Measurements from ENCODE around the gene UBE2E2.

UBE2E2 gene

DNA sequence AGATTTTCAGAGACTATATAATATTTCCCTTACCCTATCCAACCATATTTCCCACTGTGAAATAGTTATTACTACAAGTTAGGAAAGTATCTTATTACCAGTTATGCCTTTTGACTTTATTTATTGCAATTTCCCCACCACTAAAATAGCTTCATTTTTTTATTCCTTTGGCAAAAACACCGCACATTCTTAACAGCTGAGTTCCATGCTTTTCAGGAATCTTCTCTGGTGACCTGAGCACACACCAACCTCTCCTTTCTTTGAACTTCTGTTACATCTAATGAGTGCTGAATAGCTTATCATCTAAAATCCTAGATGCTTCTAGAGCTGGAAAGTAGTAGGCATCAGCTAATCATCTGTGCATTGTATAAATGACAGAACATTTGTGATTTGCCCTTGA is 99.1 kb downstream of the UBE2E2 start:
- TF ChIP-seq GATA3 (IDR thresholded peaks at IDR 0.05; ENCODE audit: low read depth, low read length) (no peak), GATA2 (IDR thresholded peaks at IDR 0.05; ENCODE audit: low read depth, low read length) (no peak)

DNA sequence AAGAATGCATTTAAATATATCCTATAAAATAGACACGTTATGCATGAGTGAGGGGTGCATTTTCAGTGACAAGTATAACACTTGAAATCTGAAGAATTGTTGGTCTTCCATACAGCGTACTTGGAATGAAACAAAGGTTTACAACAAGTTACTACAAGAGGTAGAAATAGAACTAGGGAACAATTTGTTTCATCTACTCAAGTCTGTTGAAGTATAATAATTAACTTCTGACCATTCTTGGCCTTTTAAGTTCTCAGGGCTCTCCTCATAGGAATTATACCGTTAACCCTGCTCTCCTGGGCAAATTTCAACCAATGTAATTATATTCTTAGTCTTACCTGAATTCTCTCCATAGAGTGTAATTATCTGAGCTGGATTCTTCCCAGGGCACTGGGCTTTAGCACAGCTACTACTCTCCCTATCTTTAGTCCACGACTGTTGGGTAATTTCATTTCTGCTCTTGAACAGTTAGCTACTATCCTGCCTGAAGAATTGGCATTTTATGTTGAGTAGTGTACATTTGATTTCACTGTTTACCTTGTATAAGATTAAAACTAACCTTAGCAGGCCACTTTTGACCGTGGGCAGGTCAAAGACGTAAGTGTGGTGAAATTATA is 100.6 kb downstream of the UBE2E2 start:
- TF ChIP-seq GATA3 (IDR thresholded peaks at IDR 0.05; ENCODE audit: low read depth, low read length) = no peak
- TF ChIP-seq GATA2 (IDR thresholded peaks at IDR 0.05; ENCODE audit: low read depth, low read length) = no peak

DNA sequence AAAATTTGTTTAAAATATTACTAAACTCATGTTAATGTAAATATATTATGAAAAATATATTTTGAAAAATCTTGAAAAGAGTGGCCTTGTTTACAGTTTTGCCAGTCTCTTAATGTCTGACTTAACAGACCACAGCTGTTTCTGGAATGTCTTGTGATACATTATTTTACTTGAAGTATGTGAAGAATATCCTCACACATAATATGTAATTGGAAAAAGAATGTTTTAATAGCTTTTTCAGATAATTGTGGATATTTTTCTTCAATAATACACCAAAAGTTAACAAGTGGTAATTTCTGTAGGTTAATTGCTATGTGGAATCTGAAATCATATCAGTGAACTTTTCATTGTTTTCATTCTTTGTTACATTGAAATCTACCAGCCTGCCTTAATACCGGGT is 101.3 kb downstream of the UBE2E2 start:
- TF ChIP-seq GATA2 (IDR thresholded peaks at IDR 0.05; ENCODE audit: low read depth, low read length) (no peak), GATA3 (IDR thresholded peaks at IDR 0.05; ENCODE audit: low read depth, low read length) (no peak)

DNA sequence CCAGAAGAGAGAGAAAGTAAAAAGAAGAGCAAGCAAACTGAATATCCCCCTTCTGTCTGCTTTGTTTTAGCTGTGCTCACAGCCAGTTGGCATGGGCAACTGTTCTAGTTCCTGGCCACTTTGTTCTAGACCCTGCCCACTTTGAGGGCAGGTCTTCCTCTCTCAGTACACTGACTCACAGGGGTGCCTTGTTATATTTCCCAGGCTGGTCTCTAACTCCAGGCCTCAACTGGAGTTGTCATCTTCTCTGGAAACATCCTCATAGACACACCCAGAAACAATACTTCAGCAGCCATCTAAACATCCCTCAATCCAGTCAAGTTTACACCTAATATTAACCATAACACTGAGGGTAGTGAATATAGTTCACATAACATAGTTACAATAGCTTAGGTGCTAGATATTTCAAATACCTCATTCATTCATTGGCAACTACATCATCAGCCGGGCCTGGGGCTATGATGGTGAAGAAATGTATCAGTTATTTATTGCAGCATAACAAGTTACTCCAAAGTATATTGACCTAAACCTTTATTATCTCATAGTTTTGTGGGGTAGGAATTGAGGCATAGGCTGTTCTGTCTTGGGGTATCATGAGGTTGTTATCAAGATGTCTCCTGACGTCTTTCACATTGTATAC is 106.0 kb downstream of the UBE2E2 start:
- TF ChIP-seq GATA2 (IDR thresholded peaks at IDR 0.05; ENCODE audit: low read depth, low read length) (no peak), GATA3 (IDR thresholded peaks at IDR 0.05; ENCODE audit: low read depth, low read length) (no peak)

DNA sequence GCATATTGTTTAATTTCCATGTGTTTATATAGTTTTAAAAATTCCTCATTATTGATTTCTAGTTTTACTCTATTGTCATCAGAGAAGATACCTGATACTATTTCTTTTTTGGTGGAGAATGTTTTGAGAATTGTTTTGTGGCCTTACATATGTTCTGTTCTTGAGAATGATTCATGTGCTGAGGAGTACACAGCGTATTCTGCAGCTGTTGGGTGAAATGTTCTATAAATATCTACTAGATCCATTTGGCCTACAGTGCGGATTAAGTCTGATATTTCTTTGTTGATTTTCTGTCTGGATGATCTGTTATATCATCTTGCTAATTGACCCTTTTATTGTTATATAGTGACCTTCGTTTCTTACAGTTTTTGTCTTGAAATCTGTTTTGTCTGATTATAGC is 109.7 kb downstream of the UBE2E2 start:
- no peak for TF ChIP-seq GATA2 (IDR thresholded peaks at IDR 0.05; ENCODE audit: low read depth, low read length)
- no peak for TF ChIP-seq GATA3 (IDR thresholded peaks at IDR 0.05; ENCODE audit: low read depth, low read length)

DNA sequence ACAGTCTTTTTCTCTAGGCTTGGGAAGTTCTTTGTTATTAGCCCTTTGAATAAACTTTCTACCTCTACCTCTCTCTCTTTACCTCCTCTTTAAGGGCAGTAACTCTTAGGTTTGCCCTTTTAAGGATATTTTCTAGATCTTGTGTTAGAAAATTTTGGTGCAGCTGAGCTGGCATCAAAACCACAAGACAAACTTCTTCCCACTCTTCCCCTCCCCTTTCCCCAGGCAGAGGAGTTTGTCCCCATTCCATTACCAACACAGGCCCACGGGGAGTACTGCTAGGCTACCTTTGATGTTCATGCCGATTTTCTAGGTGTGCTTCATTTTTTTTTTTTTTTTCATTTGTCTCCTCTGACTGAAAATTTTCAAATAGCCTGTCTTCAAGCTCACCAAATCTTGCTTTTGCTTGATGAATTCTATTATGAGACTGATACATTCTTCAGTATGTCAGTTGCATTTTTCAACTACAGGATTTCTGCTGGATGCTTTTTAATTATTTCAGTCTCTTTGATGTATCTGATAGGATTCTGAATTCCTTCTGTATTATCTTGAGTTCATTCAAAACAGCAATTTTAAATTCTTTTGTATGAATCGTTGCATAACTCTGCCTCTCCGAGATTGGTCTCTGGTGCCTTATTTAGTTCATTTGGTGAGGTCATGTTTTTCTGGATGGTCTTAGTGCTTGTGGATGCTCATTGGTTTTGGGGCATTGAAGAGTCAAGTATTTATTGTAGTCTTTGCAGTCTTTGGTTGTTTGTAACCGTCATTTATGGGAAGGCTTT is 112.0 kb downstream of the UBE2E2 start:
- TF ChIP-seq GATA2 (IDR thresholded peaks at IDR 0.05; ENCODE audit: low read depth, low read length) (no peak), GATA3 (IDR thresholded peaks at IDR 0.05; ENCODE audit: low read depth, low read length) (no peak)

DNA sequence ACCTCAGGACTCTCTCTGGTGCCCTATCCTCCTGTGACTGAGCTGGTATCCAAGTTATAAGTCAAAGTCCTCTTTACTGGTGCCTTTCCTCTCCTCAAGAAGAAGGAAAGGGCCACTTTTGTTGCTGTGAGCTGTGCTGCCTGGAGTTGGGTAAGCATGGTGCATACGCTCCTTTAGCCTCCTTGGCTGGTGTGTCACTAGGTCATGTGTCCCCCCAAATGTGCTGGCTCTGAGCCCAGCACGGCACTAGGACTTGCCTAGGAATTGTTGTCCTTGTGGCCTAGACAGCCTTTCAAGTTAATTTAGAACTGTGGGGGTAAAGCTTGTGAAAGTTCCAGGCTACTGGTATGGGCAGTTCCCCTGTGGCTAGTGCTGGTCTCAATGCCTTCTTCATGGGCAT is 113.8 kb downstream of the UBE2E2 start:
- TF ChIP-seq GATA3 (IDR thresholded peaks at IDR 0.05; ENCODE audit: low read depth, low read length) (no peak), GATA2 (IDR thresholded peaks at IDR 0.05; ENCODE audit: low read depth, low read length) (no peak)

DNA sequence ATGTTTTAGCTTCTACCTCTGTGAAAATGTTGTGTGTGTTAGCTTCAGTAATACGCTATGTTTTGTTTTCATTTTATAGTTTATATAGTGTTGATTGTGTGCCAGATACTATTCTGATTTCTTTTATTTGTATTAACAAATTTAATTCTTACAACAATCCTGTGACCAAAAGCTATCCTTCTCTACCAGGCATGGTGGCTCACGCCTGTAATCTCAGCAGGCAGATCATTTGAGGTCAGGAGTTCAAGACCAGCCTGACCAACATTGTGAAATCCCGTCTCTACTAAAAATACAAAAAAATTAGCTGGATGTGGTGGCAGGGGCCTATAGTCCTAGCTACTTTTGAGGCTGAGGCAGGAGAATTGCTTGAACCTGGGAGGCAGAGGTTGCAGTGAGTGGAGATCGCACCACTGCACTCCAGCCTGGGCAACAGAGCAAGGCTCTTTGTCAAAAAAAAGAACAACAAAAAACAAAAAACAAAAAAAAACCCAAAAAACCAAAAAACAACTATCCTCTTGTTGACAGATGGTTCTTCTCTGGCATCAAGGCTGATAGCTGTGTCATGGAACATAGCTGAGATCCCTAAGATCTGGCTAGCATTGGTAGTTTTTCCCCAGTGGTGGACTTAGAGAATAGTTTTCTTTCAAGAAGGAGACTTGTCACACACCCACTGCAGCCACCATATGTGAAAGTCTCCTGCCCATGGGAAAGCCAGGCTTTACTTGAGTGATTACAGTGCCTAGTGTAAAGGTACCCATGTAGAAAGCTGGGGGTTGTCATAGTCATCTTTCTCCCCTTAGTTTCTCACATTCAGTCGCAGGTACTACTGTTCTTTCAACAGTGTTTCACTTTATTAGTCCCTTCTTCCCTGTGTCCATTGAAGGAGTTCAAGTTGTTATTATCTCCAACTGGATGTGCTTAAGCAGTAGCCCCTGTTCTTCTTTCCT is 116.5 kb downstream of the UBE2E2 start:
- TF ChIP-seq GATA2 (IDR thresholded peaks at IDR 0.05; ENCODE audit: low read depth, low read length) = no peak
- TF ChIP-seq GATA3 (IDR thresholded peaks at IDR 0.05; ENCODE audit: low read depth, low read length) = no peak

DNA sequence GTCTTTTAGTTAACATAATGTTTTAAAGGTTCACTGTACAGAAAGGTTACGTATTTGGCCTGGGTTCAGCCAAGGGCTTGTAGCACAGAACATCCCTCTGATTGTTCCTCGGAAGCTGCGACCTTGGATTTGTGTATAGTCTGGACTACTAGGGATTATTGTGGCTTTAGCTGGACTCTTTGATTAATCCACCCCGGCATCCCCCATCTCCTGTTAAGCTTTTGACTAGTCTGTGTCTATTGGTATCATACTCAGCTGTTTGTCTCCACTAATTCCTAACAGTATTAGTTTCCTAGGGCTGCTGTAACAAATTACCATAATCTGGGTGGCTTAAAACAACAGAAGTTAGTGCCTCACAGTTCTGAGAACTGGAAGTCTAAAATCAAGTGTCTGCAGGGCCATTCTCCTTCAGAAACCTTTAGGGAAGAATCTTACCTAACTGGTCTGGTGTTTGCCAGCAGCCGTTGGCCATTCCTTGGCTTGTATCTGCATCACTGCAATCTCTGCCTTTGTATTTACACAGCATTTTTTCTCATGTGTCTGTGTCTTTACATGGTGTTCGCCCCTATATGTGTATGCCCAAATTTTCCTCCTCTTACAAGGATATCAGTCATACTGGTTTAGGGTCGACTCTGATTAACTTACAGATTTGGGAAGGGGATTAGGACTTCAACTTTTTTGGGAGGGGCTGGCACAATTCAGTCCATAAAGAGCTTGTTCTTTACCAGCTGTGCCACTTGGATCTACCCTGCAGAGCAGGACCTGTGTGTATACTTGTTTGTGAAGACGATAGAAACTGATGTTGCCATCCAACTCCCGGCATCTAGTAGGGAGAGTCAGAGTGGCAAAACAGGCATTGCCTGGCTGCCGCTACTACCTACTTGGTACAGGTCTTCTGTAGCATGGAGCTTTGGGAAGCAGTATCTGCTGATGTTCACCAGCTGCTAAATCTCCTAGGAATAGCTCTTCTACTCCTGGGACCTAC is 117.8 kb downstream of the UBE2E2 start:
- TF ChIP-seq GATA2 (IDR thresholded peaks at IDR 0.05; ENCODE audit: low read depth, low read length) (no peak), GATA3 (IDR thresholded peaks at IDR 0.05; ENCODE audit: low read depth, low read length) (no peak)

DNA sequence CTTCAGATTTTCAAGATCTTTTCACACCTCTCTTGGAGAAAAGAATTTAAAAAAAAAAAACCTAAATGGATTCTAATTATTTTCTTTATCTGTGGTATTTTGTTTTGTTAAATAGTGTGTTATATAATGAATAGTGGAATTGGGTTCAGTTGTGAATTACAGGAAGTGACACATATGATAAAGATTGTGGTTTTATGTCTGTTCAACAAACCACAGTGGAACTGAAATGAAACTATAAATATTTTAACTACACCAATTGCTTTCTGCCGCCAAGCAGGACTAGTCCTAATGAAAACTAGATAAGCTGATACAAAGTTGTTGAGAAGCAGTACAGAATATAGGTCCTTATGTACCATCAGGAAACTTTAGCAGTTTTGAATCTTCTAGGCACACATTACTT is 121.6 kb downstream of the UBE2E2 start:
- TF ChIP-seq GATA3 (IDR thresholded peaks at IDR 0.05; ENCODE audit: low read depth, low read length) = no peak
- TF ChIP-seq GATA2 (IDR thresholded peaks at IDR 0.05; ENCODE audit: low read depth, low read length) = no peak

DNA sequence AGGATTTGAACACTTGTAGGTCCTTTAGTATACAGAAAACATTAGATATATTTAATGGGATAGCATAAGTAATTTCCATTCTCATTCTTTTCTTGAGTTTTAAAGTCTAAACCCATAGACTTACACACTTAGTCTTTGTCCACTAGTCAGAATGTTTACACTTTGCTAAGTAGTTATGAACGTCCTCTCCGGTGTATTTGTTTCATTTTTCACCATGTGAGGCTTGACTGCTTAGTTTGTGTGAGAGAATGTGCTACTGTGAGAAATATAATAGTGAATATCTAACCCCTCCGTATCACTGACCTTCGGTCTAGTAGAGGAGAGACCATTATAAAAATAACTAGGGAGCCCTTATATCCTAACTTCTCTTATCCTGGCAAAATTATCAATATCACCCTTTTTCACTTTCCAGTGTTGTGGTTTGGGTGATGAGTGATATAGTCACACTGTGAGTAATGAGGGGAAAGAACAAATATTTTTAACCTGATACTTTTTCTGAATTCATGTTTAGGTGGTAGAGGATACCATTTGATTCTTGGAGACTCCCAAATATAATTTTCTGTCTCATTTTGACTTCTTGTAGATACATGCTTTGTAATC is 122.4 kb downstream of the UBE2E2 start:
- TF ChIP-seq GATA3 (IDR thresholded peaks at IDR 0.05; ENCODE audit: low read depth, low read length) (no peak), GATA2 (IDR thresholded peaks at IDR 0.05; ENCODE audit: low read depth, low read length) (no peak)

DNA sequence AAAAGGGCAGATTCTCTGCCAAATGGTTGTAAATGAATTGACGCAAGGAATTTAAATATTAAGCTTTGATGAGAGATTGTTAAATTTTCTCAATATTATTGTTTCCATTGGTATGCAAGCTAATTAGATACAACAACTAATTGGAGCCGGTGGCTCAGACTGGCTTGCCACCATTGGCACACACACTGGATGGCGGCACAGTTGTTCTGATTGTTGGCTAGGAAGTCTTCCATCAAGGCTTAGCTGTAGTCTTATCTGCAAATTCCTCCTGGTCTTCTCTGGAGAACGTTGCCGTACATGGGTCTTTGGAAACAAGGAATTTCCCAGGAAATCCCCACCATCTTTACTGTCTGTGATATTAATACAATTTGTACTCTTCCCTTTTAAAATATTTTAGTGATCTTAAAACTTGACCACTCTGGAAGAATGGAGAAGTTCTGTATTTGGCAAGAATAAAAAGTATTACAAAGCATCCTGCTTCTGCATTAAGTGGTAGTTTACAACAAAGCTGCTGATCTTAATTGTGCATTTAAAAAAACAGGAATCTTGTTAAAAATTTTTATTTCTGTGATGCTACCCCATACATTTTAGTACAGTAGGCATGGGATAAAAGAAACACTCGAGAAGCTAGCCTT is 126.5 kb downstream of the UBE2E2 start:
- no peak for TF ChIP-seq GATA3 (IDR thresholded peaks at IDR 0.05; ENCODE audit: low read depth, low read length)
- no peak for TF ChIP-seq GATA2 (IDR thresholded peaks at IDR 0.05; ENCODE audit: low read depth, low read length)

Measured in SH-SY5Y (cell line).